AG08396 (cell line): ENCODE results near the gene GDA.

Source experiments
- DNase-seq: peaks from one replicate; pipeline ENCODE4 v3.0.0; 2012; ENCODE audit warnings: low spot score, mixed read lengths

GDA gene

DNA sequence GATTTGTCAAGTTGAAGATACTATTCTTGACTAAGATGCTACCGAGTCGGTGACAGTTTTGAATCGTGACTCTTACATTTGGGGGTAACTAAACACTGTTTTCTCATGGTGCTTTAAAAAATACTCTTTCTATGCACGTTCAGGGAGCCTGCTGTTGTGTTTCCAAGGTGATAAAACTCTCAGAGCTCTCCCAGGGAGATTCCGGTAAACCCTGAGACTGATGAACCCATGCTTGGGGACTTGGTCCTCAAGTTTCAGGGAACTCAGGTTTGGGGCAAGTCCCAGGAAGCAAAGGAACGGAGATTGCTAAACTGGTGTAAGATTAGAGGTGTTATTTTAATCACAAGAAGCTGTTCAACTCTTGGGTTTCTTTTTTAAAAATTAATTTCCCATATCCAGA lies 1.4 kb downstream of the GDA start:
- no peak for DNase-seq

GRCh38 chr9:72151104-72151503 lies 1.9 kb downstream of the GDA start:
- DNase-seq: no peak

DNA sequence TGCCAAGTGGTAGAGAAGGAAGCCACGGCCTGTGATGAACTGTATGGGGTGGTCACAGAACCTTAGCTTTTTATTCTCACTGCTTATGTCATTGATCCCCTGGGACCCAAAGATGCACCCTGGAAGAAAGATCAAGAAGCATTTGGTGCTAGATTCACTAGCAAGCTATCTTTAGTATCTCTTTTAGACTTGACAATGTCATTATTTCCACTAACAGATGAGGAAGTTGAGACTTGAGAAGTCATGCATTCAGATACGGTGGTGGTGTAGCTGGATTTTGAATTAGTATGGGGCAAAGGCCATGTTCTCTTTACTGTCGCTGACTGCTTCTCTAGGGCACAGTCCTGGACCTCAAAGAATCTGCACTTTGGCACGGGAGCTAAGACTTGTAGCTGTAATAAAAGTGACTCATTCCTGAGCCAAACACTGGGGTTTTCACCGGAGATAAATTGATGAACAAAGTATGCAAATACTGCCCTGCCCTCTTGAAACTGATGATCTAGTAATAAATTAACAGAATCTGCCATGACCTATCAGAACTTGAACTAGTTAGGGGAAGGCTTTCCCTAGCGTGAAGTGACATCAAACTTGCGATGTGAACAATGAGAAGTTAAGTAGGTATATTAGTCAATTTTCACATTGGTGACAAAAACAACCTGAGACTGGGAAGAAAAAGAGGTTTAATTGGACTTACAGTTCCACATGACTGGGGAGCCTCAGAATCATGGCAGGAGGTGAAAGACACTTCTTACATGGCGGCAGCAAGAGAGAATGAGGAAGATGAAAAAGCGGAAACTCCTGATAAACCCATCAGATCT lies 5.4 kb downstream of the GDA start:
- DNase-seq: no peak

- no peak for DNase-seq
Measured at GRCh38 chr9:72155301-72155700, 6.1 kb downstream of the GDA start.

GRCh38 chr9:72156586-72156985 lies 7.3 kb downstream of the GDA start:
- DNase-seq: no peak

GRCh38 chr9:72158680-72159079 lies 9.4 kb downstream of the GDA start:
- no peak for DNase-seq

DNA sequence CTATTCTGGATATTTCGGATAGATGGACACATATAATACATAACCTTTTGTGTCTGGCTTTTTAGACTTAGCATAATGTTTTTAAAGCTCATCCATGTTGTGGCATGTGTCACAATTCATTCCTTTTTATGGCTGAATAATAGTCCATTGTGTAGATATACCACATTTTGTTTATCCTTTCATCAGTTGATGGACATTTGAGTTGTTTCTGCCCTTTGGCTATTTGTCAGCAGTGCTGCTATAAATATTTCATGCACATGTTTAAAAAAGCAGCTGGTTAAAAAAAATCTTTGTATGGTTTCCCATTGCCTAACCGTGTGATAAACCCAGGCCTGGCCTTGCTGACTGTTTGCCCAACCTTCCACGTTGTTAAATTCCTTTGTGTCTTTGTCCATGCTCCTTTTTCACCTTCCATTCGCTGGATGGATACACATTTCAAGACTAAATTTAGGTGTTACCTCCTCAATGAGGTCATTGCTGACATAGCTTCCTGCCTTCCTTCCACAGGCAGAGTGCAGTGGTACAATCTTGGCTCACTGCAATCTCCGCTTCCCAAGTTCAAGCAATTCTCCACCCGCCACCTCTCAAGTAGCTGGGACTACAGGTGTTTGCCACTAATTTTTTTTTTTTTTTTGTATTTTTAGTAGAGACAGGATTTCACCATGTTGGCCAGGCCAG lies 11.3 kb downstream of the GDA start:
- DNase-seq: no peak

- DNase-seq: no peak
Measured at GRCh38 chr9:72165326-72165725, 16.1 kb downstream of the GDA start.

GRCh38 chr9:72165821-72166547 lies 16.7 kb downstream of the GDA start:
- DNase-seq: no peak

DNA sequence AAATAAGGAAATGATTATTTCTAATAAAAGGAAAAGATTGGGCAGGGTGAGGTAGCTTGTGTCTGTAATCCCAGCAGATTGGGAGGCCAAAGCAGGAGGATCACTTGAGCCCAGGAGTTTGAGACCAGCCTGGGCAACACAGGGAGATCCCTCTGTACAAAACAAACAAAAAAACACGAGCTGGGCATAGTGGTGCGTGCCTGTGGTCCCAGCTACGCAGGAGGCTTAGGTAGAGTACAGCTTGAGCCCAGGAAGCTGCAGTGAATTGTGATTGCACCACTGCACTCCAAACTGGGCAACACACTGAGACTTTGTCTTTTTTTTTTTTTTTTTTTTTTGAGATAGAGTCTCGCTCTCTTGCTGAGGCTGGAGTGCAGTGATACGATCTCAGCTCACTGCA lies 18.8 kb downstream of the GDA start:
- DNase-seq: no peak

GRCh38 chr9:72169178-72169577 lies 19.9 kb downstream of the GDA start:
- no peak for DNase-seq

GRCh38 chr9:72173080-72173479 lies 23.8 kb downstream of the GDA start:
- DNase-seq: no peak

- no peak for DNase-seq
Measured at GRCh38 chr9:72185561-72185960, 36.3 kb downstream of the GDA start.

DNA sequence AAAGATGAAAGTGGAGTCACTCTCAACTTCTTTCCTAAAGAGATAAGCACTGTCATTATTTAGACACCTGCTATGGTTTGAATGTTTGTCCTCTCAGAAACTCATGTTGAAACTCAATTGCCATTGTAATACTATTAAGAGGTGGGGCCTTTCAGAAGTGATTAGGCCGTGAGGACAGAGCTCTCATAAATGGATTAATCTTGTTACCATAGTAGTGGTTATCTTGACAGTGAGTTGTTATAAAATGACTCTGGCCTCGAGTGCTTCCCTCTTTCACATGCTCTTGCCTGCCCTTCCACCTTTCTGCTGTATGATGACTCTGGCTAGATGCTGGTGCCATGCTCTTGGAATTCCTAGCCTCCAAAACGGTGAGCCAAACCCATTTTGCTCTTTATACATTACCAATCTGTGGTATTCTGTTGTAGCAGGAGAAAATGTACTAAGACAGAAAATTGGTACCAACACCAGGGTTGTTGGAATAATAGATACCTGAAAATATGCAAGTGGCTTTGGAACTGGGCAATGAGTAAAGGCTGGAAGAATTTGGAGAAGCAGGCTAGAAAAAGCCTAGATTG lies 38.0 kb downstream of the GDA start:
- no peak for DNase-seq

DNA sequence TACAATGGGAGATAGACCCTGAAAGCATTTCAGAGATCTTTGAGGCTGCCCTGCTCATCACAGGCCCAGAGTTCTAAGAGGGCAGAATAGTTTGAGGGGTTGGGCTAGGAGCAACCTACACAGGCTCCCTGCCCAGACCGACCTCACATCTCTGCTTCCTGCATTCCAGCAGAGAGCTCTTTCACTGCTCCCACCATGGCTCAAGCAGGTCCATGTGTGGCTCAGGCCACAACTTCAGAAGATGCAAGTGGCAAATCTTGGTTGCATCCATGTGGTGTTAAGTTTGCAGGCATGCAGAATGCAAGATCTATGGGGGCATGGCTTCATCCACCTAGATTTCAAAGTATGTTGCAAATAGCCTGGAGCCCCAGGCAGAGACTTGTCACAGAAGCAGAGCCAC lies 39.0 kb downstream of the GDA start:
- DNase-seq: no peak

DNA sequence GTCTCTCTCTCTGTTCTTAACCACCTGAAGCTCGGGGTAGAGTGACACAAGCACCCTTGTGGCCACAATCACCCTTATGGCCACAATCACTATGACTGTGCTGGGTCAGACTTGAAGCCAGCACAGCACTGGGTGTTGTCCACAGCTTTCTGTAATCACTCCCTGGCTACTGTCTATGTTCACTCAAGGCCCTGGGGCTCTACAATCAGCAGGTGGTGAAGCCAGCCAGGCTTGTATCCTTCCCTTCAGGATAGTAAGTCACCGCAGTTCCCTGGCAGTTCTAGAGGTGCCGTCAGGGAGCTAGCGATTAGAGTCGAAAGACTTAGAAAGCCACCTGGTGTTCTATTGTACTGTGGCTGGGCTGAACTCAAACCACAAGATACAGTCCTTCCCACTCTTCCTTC lies 44.2 kb downstream of the GDA start:
- no peak for DNase-seq

DNA sequence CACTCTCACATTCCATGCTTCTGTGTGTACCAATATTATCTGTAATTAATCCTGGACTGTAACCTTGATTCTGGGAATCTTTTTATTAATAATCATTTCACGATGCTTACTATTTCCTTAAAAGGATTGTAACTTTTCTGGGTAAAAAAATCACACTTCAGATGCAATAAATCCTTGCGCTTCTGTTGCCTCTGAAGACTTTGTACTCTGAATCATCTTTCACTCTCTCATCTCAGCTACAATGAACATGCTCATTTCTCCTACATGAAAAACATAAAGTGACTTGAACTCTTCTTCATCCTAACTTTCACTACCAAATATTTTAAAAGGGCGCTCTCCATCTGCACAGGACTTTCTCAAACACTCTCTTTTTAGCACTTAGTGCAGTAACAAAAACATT lies 50.0 kb downstream of the GDA start:
- no peak for DNase-seq

GRCh38 chr9:72200452-72200851 lies 51.2 kb downstream of the GDA start:
- DNase-seq: no peak

GRCh38 chr9:72202009-72202408 lies 52.8 kb downstream of the GDA start:
- DNase-seq: no peak

GRCh38 chr9:72203205-72203803 lies 54.1 kb downstream of the GDA start:
- DNase-seq: peak; percentile 39

DNA sequence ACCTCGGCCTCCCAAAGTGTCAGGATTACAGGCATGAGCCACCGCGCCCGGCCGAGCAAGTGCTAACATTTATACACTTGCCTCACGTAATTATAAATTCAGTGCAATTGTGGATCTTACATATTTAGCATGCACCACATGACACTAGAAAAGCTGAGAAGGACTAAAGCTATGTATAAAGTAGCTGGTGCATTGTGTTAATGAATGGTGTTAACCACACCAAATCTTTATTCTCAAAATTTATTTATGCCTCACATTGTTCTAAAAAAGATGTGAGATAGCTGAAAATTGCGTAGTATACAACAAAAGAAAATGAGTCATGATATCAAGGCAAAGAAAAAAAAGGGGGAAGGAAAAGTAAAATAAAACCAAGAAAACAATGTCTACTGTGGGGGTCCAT lies 54.8 kb downstream of the GDA start:
- no peak for DNase-seq

DNA sequence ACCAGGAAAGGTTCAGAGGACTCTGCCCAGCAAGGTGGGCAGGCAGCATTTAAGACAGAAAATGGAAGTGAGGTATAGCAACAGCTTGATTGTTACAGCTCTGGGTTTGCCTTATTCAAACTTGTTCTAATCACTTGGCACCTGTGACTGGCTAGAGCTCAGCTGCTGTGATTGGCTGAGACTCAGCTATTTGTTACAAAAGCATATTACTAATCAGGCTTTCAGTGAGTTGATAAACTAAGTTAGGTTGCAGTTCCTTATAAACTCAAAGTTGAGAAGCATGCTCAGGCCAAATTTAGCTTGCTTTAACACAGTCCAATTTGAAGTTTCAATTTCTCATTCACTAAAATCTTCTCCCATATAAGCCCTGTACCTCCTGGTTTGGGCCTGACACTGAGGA lies 56.3 kb downstream of the GDA start:
- DNase-seq: no peak
